G401.6 (cell line): ENCODE results near the gene ZNF775.

Experiments used
- FAIRE-seq: peaks from 2 replicates; lab custom pipeline; 2012; peaks lifted over from hg19 to GRCh38; lab: Jason Lieb, UNC

Gene ZNF775

DNA sequence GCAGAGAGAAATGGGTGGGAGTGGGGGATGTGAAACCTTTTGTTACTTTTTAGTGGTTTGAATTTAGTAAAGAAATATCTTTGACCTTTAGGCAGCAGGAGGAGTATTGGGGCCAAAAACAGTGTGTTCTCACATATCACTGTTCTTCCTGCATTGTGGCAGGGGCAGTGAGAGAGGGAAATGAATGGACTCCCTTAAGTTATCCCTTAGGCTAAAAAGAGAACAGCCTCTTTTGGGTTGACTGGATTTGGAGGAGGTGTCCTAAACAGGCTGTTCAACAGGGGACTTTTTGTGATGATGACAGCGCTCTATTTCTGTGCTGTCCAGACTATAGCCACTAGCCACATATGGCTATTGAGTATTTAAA is 22.3 kb downstream of the ZNF775 start:
- FAIRE-seq = no peak

- FAIRE-seq = no peak
Measured at GRCh38 chr7:150401861-150402631, 22.9 kb downstream of the ZNF775 start.

GRCh38 chr7:150402671-150403321 is 23.7 kb downstream of the ZNF775 start:
- FAIRE-seq = no peak

GRCh38 chr7:150403376-150404171 is 24.4 kb downstream of the ZNF775 start:
- FAIRE-seq = no peak

- no peak for FAIRE-seq
Measured at GRCh38 chr7:150404172-150404804, 25.2 kb downstream of the ZNF775 start.

DNA sequence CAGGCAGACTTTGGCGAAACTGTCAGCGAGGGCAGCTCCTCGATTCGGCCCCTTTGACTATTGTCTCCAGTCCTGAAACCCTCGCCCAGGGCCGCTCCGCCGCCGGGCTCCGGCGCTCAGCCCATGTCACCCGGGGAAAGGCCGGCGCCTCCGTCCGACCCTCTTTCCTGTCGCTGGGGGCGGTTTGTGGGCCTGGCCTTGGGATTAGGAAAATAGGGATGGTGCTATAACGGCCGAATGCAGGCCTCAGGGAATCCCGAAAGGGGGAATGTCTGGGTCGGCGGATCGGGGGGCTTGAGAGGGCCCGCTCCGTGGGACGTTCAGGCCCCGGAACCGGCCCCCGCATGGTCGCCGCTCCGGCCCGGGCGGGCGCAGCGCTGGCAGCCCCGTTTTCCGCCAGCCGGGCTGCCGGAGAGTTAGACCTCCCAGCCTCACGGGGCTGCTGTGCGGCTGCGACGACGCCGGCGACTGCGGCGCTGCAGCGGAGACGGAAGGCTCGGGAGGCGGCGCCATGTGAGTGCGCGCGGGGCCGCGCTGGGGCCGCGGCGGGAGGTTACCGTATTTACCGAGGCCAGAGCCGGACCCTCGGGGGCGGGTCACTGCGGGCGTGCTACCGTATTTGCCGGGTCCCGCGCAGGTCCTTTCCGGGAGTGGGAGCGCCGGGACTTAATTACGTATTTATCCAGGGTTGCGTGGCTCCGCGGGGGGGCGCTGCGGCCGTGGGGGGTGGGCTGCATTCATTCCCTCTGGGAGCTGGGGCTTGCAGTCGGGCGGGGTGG is 25.9 kb downstream of the ZNF775 start:
- no peak for FAIRE-seq

- FAIRE-seq = no peak
Measured at GRCh38 chr7:150405584-150406311, 26.6 kb downstream of the ZNF775 start.

- FAIRE-seq = no peak
Measured at GRCh38 chr7:150406312-150406566, 27.1 kb downstream of the ZNF775 start.

DNA sequence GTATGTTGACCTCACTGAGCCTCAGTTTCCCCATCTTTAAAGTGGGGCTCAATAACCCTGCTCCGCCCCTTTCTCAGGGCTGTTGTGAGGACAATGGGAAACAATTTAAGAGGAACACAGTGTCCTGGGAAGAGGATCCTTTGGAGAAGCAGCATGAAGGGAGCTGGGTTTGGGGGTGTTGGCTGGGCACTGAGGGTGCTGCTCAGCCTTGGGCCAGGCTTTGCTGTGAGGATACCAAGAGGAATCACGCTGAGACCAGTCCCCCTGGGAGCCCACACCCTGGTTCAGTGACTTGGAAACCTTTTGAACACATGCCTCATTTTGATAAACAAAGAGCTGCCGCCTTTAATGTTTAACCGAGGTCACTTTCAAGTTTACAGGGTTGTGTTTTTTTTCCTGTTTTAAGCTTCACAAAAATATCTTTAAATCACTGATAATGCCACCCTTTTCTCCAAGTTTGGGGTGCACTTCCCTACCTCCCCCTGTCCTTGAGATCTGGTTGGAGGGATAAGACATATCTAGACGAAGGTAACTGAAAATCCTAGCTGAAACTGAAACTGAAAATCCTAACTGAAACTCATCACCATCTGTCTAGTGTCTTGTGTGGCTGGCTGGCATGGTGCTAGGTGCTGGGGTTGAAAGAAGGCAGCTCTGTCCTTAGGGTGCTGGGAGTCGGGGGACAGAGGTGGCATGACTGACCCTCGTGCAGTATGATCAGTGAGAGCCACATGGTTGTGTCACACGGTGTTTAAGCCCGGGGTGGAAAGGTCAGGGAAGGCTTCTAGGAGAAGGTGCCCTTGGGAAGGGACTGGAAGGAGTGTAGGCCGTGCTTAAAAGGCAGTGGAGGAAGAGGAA is 27.7 kb downstream of the ZNF775 start:
- FAIRE-seq = no peak

DNA sequence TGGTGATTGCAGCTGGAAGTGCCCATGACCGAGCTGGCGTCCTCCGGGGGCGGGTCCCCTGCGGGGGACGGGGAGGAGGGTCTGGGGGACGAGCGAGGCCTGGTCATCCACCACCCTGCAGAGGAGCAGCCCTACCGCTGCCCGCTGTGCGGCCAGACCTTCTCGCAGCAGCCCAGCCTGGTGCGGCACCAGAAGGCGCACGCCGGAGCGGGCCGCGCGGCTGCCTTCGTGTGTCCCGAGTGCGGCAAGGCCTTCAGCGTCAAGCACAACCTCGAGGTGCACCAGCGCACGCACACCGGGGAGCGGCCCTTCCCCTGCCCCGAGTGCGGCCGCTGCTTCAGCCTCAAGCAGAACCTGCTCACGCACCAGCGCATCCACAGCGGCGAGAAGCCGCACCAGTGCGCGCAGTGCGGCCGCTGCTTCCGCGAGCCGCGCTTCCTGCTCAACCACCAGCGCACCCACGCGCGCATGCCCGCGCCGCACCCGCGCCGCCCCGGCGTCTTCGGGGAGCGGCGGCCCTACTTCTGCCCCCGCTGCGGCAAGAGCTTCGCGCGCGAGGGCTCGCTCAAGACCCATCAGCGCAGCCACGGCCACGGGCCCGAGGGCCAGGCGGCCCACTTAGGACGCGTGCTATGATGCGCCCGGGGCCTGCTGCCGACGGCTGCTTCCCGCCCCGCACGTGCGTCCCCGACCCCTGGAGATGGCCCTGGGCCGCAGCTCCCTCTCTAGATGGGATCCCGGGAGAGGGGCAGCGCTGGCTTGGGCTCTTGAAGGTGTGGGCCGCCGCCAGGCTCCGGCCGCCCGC is 28.7 kb downstream of the ZNF775 start:
- FAIRE-seq = no peak

DNA sequence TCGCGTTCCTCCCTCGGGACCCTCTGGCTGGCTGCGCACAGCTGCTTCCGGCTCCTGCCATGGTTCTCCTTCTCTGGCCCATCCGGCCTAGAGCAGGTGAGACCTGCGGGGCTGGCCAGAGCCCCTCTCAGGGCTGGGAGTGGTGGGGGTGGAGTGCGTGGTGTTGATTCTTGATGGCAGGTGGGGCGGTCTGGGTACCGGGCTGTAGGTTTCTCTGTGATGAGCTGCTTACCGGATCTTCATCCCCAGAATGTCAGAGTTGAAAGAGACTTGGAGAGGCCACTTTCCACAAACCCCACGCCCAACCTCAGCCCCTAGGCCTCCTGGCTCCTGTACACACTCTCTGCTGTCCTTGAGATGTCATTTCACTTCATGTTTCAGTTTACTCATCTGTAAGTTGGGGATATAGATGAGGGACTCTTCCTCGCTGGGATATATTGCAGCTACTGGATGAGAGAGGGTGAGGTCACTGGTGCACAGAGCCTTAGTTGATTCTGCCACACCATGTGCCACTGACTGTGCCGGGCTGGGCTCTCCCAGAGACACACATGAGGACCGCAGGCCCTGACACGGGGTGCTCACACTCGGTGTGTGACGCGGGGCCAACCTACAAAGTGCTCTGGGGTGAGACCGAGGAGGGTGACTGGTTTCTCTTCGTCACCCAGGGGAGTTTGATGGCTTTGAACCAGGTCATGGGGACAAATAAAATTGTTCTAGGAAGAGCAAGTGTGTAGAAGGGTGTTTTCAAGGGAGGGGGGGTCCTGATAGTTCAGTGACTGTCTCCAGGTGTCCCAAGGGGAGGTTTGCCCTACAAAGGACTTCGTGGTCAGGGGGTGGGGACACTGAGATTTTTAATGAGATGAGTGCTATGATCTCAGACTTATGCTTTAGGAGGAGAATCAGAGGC is 29.5 kb downstream of the ZNF775 start:
- no peak for FAIRE-seq

GRCh38 chr7:150409300-150410030 is 30.3 kb downstream of the ZNF775 start:
- no peak for FAIRE-seq

DNA sequence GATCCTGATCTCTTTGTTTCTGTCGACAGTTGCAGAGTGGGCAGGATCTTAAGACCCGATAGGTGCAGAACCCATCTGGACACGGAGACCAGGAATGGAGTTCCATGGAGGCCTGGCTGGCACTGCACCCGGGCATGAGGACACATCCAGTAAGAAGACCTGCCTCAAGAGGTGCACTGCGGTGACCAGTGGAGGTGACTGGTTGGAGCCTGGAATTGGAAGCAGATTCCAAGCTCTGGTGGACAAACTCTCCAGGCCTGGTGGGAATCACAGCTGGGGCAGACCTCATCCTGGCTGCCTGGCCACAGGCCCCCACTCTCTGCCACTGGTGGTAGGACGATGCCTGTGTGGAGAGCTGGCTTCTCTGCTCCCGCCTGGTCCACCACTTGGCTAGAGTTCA is 31.0 kb downstream of the ZNF775 start:
- no peak for FAIRE-seq

- no peak for FAIRE-seq
Measured at GRCh38 chr7:150410680-150411346, 31.7 kb downstream of the ZNF775 start.

- no peak for FAIRE-seq
Measured at GRCh38 chr7:150411606-150412005, 32.5 kb downstream of the ZNF775 start.

- FAIRE-seq = no peak
Measured at GRCh38 chr7:150412016-150412415, 32.9 kb downstream of the ZNF775 start.
